HepG2 (cell line): ENCODE data around the gene MLXIPL. TPM values are rescaled to one million over a fixed set of nuclear protein-coding genes. Genes with fewer than 3 reads are reported as not detected.

Source experiments
- CCDC6 ChIP-seq: sonication (generic); formaldehyde crosslinking; IDR thresholded peaks from 2 replicates; pipeline ENCODE4 v1.8.1; 2022; ENCODE audit warnings: mild to moderate bottlenecking, missing genetic modification reagents, moderate library complexity
- CREM ChIP-seq, 2 experiments: sonication (generic) in 1 of 2; formaldehyde crosslinking in 1 of 2; IDR thresholded peaks; 2 replicates each; pipeline versions ENCODE4 v1.4.0 to v1.6.1; 2016 to 2020; ENCODE audit warnings: antibody characterized with exemption in 1 of 2, mild to moderate bottlenecking in 1 of 2, missing genetic modification reagents in 1 of 2
- DR1 ChIP-seq: sonication (generic); formaldehyde crosslinking; IDR thresholded peaks from 2 replicates; pipeline ENCODE4 v1.8.0; 2021; ENCODE audit warnings: mild to moderate bottlenecking, missing genetic modification reagents, inconsistent platforms
- E2F1 ChIP-seq: sonication (generic); formaldehyde crosslinking; IDR thresholded peaks from 2 replicates; pipeline ENCODE4 v1.5.0; 2020; ENCODE audit warnings: missing genetic modification reagents
- EHMT2 ChIP-seq: fragments of 200-600 bp; sonication (generic); IDR thresholded peaks from 2 replicates; pipeline ENCODE4 v1.7.0; 2017; ENCODE audit warnings: antibody characterized with exemption, low read depth, low read length, borderline replicate concordance
- HNF1A ChIP-seq, 2 experiments: sonication (generic) in 1 of 2; formaldehyde crosslinking in 1 of 2; IDR thresholded peaks; 2 replicates each; pipeline versions ENCODE4 v1.4.0 to v1.6.1; 2016 to 2020; ENCODE audit warnings: borderline replicate concordance in 1 of 2, low read depth in 1 of 2, mild to moderate bottlenecking in 1 of 2, missing genetic modification reagents in 1 of 2
- KLF11 ChIP-seq: IDR thresholded peaks from 2 replicates; pipeline ENCODE4 v1.6.1; 2016; ENCODE audit warnings: missing compliant biosample characterization
- PLRG1 ChIP-seq: fragments of 450-650 bp; conservative IDR thresholded peaks from 2 replicates; pipeline ENCODE4 v1.6.1; 2016
- POLR2A ChIP-seq, 2 experiments: IDR thresholded peaks; 2 replicates each; pipeline ENCODE4 v1.6.1; 2011; ENCODE audit warnings: low read depth in 2 of 2, low read length in 2 of 2, mild to moderate bottlenecking in 1 of 2, moderate library complexity in 1 of 2; ENCODE audit not compliant: insufficient read depth in 1 of 2
- SAP130 ChIP-seq: IDR thresholded peaks from 2 replicates; pipeline ENCODE4 v1.6.1; 2016; ENCODE audit warnings: low read depth
- SETDB1 ChIP-seq: sonication (generic); formaldehyde crosslinking; IDR thresholded peaks from 2 replicates; pipeline ENCODE4 v1.5.1; 2020; ENCODE audit warnings: missing genetic modification reagents, mild to moderate bottlenecking, borderline replicate concordance
- SIN3B ChIP-seq: fragments of 150-350 bp; IDR thresholded peaks from 2 replicates; pipeline ENCODE4 v1.6.1; 2014; ENCODE audit warnings: low read length
- ZFP36L1 ChIP-seq: sonication (generic); formaldehyde crosslinking; IDR thresholded peaks from 2 replicates; pipeline ENCODE4 v1.8.0; 2022; ENCODE audit warnings: mild to moderate bottlenecking, missing genetic modification reagents, moderate library complexity
- ZNF350 ChIP-seq: sonication (generic); formaldehyde crosslinking; IDR thresholded peaks from 2 replicates; pipeline ENCODE4 v1.4.0; 2020; ENCODE audit warnings: mild to moderate bottlenecking, low read depth, missing genetic modification reagents, borderline replicate concordance
- ZNF737 ChIP-seq: sonication (generic); formaldehyde crosslinking; IDR thresholded peaks from 2 replicates; pipeline ENCODE4 v1.5.0; 2020; ENCODE audit warnings: missing genetic modification reagents, mild to moderate bottlenecking, borderline replicate concordance
- ZNF746 ChIP-seq: sonication (generic); formaldehyde crosslinking; IDR thresholded peaks from 2 replicates; pipeline ENCODE4 v1.8.0; 2022; ENCODE audit warnings: mild to moderate bottlenecking, missing genetic modification reagents
- polyA plus RNA-seq, 8 experiments: library from polyadenylated mRNA; depleted of rRNA in 3 of 8; stranded (reverse) in 7 of 8; unstranded in 1 of 8; fragments of >200 nt; fragmentation: Illumina TruSeq in 4 of 8; extraction: Trizol in 4 of 8; gene quantifications; 2 replicates each; pipeline versions ENCODE4 v1.2.1 to v1.2.3, GENCODE V29; 2011 to 2016; ENCODE audit warnings: low read depth in 4 of 8, missing spikeins in 1 of 8, mixed read lengths in 1 of 8; ENCODE audit not compliant: insufficient read depth in 1 of 8
- total RNA-seq, 5 experiments: library from RNA; depleted of rRNA; stranded (reverse); fragments of >200 nt; fragmentation: Illumina TruSeq; extraction: Trizol; gene quantifications; 2 replicates each; pipeline ENCODE4 v1.2.3, GENCODE V29; 2016; ENCODE audit warnings: low read depth in 1 of 5
- TF ChIP-seq, protein P1 (sequence below): sonication (generic); IDR thresholded peaks from 2 replicates; pipeline ENCODE4 v1.6.1; 2016; ENCODE audit warnings: low read depth, borderline replicate concordance
- TF ChIP-seq, protein P2 (sequence below): sonication (generic); formaldehyde crosslinking; IDR thresholded peaks from 2 replicates; pipeline ENCODE4 v1.4.0; 2020; ENCODE audit warnings: mild to moderate bottlenecking, missing genetic modification reagents
- TF ChIP-seq, protein P3 (sequence below): sonication (generic); formaldehyde crosslinking; IDR thresholded peaks from 2 replicates; pipeline ENCODE4 v1.4.0; 2020; ENCODE audit warnings: missing genetic modification reagents, low read depth, mild to moderate bottlenecking, borderline replicate concordance

The MLXIPL gene
- total and polyA plus RNA-seq, 2 of the 13 experiments (the other 11 are each of a cell fraction or from before 2014, with no cell fraction given): 51.6 to 60.1 TPM

DNA sequence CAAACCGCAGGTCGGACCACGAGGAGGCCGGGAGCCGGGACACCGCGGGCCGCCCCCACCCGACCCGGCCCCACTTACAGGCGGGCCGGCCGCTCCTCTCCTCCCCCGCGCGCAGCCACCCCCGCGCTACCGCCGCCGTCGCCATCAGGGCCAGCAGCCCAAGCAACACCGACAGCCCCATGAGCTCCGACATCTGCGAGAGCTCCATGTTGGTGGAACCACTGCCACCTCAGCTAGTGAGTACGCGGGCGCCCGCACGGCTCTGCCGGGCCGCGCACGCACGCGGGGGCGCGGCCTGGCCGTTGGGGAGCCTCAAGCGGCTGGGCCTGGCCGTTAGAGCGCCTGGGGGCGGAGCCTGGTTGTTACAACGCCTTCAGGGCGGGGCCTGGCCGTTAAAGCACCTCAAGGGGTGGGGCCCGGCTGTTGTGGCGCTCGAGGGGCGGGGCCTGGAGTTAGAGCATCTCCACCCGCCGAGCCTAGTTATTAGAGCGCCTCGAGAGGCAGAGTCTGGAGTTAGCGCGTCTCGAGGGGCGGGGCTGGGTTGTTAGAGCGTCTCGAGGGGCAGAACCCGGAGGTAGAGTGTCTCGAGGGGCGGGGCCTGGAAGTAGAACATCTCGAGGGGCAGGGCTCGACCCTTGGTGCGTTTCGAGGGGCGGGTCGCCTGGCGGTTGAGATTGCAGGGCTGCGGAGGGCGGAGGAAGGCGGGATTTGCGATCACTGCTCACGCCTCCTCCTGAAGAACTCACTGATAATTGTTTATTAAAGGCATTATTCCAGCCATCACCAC, 45.8 kb downstream of the MLXIPL start, which contains the start of gene TBL2 (continued):
- TF ChIP-seq, protein P1, sequence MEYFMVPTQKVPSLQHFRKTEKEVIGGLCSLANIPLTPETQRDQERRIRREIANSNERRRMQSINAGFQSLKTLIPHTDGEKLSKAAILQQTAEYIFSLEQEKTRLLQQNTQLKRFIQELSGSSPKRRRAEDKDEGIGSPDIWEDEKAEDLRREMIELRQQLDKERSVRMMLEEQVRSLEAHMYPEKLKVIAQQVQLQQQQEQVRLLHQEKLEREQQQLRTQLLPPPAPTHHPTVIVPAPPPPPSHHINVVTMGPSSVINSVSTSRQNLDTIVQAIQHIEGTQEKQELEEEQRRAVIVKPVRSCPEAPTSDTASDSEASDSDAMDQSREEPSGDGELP: no peak
- TF ChIP-seq CREM (IDR thresholded peaks at IDR 0.05) (no peak), CREM (CRISPR knock-in tag; IDR thresholded peaks at IDR 0.05) (no peak), SAP130 (CRISPR knock-in tag) (peak; percentile 74; the same call in 1 of the 2 replicates), DR1 (peak; percentile 15; the same call in 1 of the 2 replicates), CCDC6 (no peak), ZNF737 (CRISPR knock-in tag) (no peak), PLRG1 (no peak), EHMT2 (no peak), E2F1 (CRISPR knock-in tag) (no peak), SIN3B (no peak; the same call in 1 of the 2 replicates), SETDB1 (CRISPR knock-in tag) (no peak), ZFP36L1 (CRISPR knock-in tag) (no peak; the same call in 1 of the 2 replicates), HNF1A (IDR thresholded peaks at IDR 0.05; ENCODE audit: low read depth) (no peak), HNF1A (CRISPR knock-in tag; IDR thresholded peaks at IDR 0.05; ENCODE audit: borderline replicate concordance) (peak; percentile 45; the same call in 1 of the 2 replicates), ZNF746 (no peak), ZNF350 (CRISPR knock-in tag) (no peak), POLR2A (IDR thresholded peaks at IDR 0.05; ENCODE audit: insufficient read depth in 1 of 2, low read depth in 2 of 2, low read length in 2 of 2) (peak; percentile 95 to 96), KLF11 (peak; percentile 42; the same call in 1 of the 2 replicates)
- TF ChIP-seq, protein P2, sequence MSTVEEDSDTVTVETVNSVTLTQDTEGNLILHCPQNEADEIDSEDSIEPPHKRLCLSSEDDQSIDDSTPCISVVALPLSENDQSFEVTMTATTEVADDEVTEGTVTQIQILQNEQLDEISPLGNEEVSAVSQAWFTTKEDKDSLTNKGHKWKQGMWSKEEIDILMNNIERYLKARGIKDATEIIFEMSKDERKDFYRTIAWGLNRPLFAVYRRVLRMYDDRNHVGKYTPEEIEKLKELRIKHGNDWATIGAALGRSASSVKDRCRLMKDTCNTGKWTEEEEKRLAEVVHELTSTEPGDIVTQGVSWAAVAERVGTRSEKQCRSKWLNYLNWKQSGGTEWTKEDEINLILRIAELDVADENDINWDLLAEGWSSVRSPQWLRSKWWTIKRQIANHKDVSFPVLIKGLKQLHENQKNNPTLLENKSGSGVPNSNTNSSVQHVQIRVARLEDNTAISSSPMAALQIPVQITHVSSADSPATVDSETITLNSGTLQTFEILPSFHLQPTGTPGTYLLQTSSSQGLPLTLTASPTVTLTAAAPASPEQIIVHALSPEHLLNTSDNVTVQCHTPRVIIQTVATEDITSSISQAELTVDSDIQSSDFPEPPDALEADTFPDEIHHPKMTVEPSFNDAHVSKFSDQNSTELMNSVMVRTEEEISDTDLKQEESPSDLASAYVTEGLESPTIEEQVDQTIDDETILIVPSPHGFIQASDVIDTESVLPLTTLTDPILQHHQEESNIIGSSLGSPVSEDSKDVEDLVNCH (CRISPR knock-in tag): no peak
- TF ChIP-seq, protein P3, sequence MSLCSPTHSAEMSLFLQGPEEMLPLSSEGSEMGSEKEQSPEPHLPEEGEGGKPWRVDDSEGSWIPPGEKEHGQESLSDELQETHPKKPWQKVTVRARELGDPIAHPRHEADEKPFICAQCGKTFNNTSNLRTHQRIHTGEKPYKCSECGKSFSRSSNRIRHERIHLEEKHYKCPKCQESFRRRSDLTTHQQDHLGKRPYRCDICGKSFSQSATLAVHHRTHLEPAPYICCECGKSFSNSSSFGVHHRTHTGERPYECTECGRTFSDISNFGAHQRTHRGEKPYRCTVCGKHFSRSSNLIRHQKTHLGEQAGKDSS (CRISPR knock-in tag): peak; percentile 22; the same call in 1 of the 2 replicates
